ENCODE measurements around the gene FOXP1. TPM values are rescaled to one million over a fixed set of nuclear protein-coding genes. Genes with fewer than 3 reads are reported as not detected.

FOXP1 gene
- total RNA-seq, 4 donors from 2014 or later = 54.2 to 152 (median 129) TPM

- intact Hi-C loops (cut with DNase I; ENCODE audit: low total_unique reads) = no loop called here
- Histone ChIP-seq H3K4me3 (no peak overlapping the region), H3K36me3 (no peaks in the 10 kb centered on the region), H3K4me1 (no peaks in the 10 kb centered on the region), H3K27ac (no peak overlapping the region), H3K27me3 (no peaks in the 10 kb centered on the region), H3K9me3 (no peaks in the 10 kb centered on the region)
- no peak for DNase-seq
- TF ChIP-seq, protein P1, sequence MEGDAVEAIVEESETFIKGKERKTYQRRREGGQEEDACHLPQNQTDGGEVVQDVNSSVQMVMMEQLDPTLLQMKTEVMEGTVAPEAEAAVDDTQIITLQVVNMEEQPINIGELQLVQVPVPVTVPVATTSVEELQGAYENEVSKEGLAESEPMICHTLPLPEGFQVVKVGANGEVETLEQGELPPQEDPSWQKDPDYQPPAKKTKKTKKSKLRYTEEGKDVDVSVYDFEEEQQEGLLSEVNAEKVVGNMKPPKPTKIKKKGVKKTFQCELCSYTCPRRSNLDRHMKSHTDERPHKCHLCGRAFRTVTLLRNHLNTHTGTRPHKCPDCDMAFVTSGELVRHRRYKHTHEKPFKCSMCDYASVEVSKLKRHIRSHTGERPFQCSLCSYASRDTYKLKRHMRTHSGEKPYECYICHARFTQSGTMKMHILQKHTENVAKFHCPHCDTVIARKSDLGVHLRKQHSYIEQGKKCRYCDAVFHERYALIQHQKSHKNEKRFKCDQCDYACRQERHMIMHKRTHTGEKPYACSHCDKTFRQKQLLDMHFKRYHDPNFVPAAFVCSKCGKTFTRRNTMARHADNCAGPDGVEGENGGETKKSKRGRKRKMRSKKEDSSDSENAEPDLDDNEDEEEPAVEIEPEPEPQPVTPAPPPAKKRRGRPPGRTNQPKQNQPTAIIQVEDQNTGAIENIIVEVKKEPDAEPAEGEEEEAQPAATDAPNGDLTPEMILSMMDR (IDR thresholded peaks at IDR 0.05) = no peak
- TF ChIP-seq POLR2A (IDR thresholded peaks at IDR 0.05) = no peak
These were observed 656.7 kb downstream of the FOXP1 start for GRCh38 chr3:70926835-70927234.

DNA sequence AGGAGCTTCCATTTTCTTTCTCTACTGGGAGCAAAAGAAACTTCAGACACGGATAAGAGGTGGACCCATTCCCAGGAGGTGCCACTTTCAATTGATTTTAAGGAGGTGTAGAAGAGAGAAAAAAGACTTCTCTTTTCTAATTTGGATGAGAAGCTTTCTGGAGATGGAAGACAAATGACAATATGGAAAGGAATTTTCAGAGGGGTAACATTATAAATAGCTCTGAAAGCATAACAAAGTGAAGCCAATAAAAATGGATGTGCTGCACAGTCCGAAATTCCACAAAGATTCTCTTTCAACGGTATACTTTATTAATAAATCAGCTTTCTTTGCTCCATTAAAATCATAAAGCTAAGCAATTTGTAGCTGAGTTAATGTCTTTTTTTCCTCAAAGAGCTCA, 663.9 kb downstream of the FOXP1 start:
- no peaks in the 10 kb centered on the region for H3K36me3 ChIP-seq

GRCh38 chr3:70919091-70919490, 664.4 kb downstream of the FOXP1 start:
- no peak overlapping the region for H3K27ac ChIP-seq

More for the DNA sequence above, 663.9 kb downstream of the FOXP1 start:
- no peaks in the 10 kb centered on the region for H3K27me3 ChIP-seq
- intact Hi-C loops (cut with DNase I; ENCODE audit: low total_unique reads) = no loop called here
- TF ChIP-seq, protein P1 (IDR thresholded peaks at IDR 0.05) = no peak
- TF ChIP-seq POLR2A (IDR thresholded peaks at IDR 0.05) = no peak
- H3K4me3 ChIP-seq = no peak overlapping the region
- no peaks in the 10 kb centered on the region for H3K4me1 ChIP-seq
- no peaks in the 10 kb centered on the region for H3K9me3 ChIP-seq
- DNase-seq = no peak
- H3K27ac ChIP-seq = no peak overlapping the region

GRCh38 chr3:70916375-70917055, 667.0 kb downstream of the FOXP1 start:
- no peaks in the 10 kb centered on the region for H3K36me3 ChIP-seq
- H3K27me3 ChIP-seq = no peaks in the 10 kb centered on the region
- TF ChIP-seq, protein P1 (IDR thresholded peaks at IDR 0.05) = no peak
- TF ChIP-seq POLR2A (IDR thresholded peaks at IDR 0.05) = no peak
- H3K27ac ChIP-seq = no peak overlapping the region
- no peak for DNase-seq
- intact Hi-C loops (cut with DNase I; ENCODE audit: low total_unique reads) = no loop called here
- H3K4me3 ChIP-seq = no peak overlapping the region
- no peaks in the 10 kb centered on the region for H3K4me1 ChIP-seq
- H3K9me3 ChIP-seq = no peaks in the 10 kb centered on the region

More at GRCh38 chr3:70919091-70919490, 664.4 kb downstream of the FOXP1 start:
- intact Hi-C loops (cut with DNase I; ENCODE audit: low total_unique reads) = no loop called here
- TF ChIP-seq, protein P1 (IDR thresholded peaks at IDR 0.05) = no peak
- TF ChIP-seq POLR2A (IDR thresholded peaks at IDR 0.05) = no peak
- no peak for DNase-seq
- Histone ChIP-seq H3K9me3 (no peaks in the 10 kb centered on the region), H3K4me1 (no peaks in the 10 kb centered on the region), H3K36me3 (no peaks in the 10 kb centered on the region), H3K27me3 (no peaks in the 10 kb centered on the region), H3K4me3 (no peak overlapping the region)

DNA sequence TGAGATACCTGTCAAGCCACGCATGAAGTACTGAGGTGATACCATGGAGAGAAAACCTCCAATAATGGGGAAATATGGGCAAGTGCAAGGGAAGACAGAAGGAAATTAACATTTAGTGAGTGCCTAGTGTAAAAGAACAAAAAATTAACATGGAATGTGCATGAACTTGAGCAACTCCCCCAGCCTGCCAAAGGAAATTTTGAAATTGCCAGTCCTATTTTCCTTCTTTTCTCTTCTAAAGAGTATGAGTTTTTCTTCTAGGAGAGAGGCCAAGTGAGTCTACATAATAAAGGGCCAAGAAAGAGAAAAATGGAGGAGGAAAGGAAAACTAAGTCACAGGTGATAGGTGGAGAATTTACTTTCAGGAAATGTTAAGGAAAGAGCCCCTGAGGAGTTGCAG, 668.7 kb downstream of the FOXP1 start:
- Histone ChIP-seq H3K27ac (no peak overlapping the region), H3K36me3 (no peaks in the 10 kb centered on the region), H3K9me3 (no peaks in the 10 kb centered on the region), H3K4me1 (no peaks in the 10 kb centered on the region), H3K27me3 (no peaks in the 10 kb centered on the region), H3K4me3 (no peak overlapping the region)
- intact Hi-C loops (cut with DNase I; ENCODE audit: low total_unique reads) = no loop called here
- TF ChIP-seq, protein P1 (IDR thresholded peaks at IDR 0.05) = no peak
- TF ChIP-seq POLR2A (IDR thresholded peaks at IDR 0.05) = no peak
- no peak for DNase-seq

Measured in uterus (tissue), 4 donors.